GM19372 (cell line): ENCODE data around the gene IKZF2.

Experiments used
- ATAC-seq: cut with Tn5 transposase; IDR thresholded peaks from one replicate; pipeline ENCODE4 v1.9.1; 2021; ENCODE audit warnings: mild to moderate bottlenecking, low read depth, moderate library complexity; ENCODE audit not compliant: unreplicated experiment

IKZF2 gene

GRCh38 chr2:213156717-213157116, 5.3 kb upstream of the IKZF2 start:
- ATAC-seq: no peak

- no peak for ATAC-seq
These were observed 1.5 kb upstream of the IKZF2 start for GRCh38 chr2:213152888-213153287.

GRCh38 chr2:213152065-213152794, 818 bp upstream of the IKZF2 start:
- peak; percentile 9 for ATAC-seq

- no peak for ATAC-seq
These were observed 906 bp downstream of the IKZF2 start for GRCh38 chr2:213150315-213151097.

- ATAC-seq: no peak
These were observed 1.5 kb downstream of the IKZF2 start for GRCh38 chr2:213149949-213150314.

GRCh38 chr2:213149294-213149875, 2.0 kb downstream of the IKZF2 start:
- no peak for ATAC-seq

- no peak for ATAC-seq
These were observed 2.7 kb downstream of the IKZF2 start for GRCh38 chr2:213148572-213149261.

- ATAC-seq: no peak
These were observed 3.9 kb downstream of the IKZF2 start for GRCh38 chr2:213147538-213147937.

- no peak for ATAC-seq
These were observed 5.6 kb downstream of the IKZF2 start for GRCh38 chr2:213145715-213146242.

- ATAC-seq: no peak
These were observed 14.3 kb downstream of the IKZF2 start for GRCh38 chr2:213137064-213137463.

DNA sequence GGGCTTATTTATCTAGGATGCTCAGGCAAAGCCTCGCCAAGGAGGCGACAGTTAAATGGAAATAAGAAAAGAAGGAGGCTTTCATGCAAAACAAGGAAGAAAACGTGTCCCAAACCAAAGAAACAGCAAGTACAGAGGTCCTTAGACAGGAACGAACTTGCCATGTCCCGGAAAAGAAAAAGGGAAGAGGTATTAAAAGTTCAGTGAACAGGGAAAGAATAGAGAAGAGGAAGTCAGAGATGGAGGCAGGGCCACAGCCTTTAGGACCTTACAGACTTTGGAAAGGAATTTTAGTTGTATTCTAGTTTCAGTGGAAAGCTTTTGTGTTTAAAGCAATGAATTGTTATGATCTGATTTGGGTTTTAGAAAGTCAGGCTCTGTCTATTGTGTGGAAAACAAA, 22.1 kb downstream of the IKZF2 start:
- no peak for ATAC-seq

GRCh38 chr2:213125646-213126347, 25.6 kb downstream of the IKZF2 start:
- ATAC-seq: no peak

DNA sequence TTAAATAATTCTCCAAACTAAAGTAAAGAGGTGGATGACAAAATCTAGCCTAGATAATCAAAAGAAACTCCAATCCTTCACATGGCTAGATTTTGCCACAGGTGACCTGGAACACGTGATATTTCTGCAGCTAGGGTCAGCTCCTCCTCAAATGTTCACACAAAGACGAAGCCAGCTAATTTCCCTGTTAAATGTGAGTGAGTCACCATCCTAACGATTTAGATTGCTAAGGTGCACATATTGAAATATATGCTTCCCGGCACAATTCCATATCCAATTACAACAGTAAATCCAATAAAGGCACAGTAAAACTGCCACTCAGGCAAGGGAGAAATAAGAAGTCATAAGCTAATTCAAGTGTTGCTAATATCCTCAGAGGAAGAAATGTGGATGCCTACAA, 28.7 kb downstream of the IKZF2 start:
- ATAC-seq: no peak

GRCh38 chr2:213121690-213122089, 29.7 kb downstream of the IKZF2 start:
- ATAC-seq: no peak

GRCh38 chr2:213119061-213119809, 32.2 kb downstream of the IKZF2 start:
- ATAC-seq: peak; percentile 77

- ATAC-seq: no peak
These were observed 43.1 kb downstream of the IKZF2 start for GRCh38 chr2:213108308-213108707.

- no peak for ATAC-seq
These were observed 43.7 kb downstream of the IKZF2 start for GRCh38 chr2:213107728-213108127.

- no peak for ATAC-seq
These were observed 46.2 kb downstream of the IKZF2 start for GRCh38 chr2:213105212-213105611.

GRCh38 chr2:213104903-213105202, 46.6 kb downstream of the IKZF2 start:
- no peak for ATAC-seq
